ENCODE results near the gene TSPAN4. TPM values are rescaled to one million over a fixed set of nuclear protein-coding genes. Genes with fewer than 3 reads are reported as not detected.

The TSPAN4 gene
- total and polyA plus RNA-seq, 2 of the 13 experiments (the other 11 are each of a cell fraction or from before 2014, with no cell fraction given): 31.7 to 68.3 TPM

DNA sequence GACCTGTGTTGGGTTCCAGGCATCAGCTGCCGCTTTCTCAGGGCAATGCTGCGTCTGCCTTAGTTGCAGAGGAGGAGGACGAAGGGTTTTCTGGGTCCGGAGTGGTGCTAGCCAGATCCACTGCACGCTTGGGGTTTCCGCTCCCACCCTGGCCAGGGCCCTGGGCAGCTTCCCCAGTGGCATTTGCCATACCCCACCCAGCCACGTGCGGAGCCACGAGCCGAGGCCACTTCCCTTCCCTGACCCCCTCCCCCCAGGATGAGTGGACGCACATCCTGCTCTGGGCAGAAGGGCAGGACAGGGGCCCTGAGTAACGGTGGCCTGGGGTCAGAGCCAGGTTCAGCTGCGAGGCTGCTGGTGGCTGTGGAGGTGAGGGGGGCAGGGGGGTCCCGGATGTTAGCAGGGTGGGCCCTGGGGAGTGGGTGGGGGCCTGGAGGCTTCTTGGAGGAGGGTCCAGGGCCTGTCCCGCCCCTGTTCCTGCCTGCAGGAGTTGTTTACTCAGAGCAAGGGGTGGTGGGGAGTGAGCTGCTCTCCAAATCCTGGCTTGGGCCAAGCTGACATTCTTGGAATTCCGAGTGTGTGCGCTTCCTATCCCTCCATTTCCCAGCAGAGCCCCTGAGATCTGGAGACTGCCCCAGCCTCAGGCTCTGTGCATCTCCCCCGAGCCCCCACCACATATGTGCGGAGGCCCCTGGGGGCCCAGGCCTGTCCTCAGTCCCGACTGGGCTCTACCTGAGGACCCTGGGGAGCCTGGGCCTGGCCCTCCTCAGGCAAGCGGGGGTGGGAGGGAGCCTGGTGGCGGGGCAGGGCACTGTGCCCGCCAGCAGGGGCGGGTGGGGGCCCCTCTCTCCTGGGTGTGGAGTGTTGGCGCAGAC is 1.4 kb downstream of the TSPAN4 start (continued):
- TF ChIP-seq, protein P1, sequence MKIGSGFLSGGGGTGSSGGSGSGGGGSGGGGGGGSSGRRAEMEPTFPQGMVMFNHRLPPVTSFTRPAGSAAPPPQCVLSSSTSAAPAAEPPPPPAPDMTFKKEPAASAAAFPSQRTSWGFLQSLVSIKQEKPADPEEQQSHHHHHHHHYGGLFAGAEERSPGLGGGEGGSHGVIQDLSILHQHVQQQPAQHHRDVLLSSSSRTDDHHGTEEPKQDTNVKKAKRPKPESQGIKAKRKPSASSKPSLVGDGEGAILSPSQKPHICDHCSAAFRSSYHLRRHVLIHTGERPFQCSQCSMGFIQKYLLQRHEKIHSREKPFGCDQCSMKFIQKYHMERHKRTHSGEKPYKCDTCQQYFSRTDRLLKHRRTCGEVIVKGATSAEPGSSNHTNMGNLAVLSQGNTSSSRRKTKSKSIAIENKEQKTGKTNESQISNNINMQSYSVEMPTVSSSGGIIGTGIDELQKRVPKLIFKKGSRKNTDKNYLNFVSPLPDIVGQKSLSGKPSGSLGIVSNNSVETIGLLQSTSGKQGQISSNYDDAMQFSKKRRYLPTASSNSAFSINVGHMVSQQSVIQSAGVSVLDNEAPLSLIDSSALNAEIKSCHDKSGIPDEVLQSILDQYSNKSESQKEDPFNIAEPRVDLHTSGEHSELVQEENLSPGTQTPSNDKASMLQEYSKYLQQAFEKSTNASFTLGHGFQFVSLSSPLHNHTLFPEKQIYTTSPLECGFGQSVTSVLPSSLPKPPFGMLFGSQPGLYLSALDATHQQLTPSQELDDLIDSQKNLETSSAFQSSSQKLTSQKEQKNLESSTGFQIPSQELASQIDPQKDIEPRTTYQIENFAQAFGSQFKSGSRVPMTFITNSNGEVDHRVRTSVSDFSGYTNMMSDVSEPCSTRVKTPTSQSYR (CRISPR knock-in tag; IDR thresholded peaks at IDR 0.05; ENCODE audit: borderline replicate concordance): peak; percentile 96
- TF ChIP-seq BORCS8-MEF2B (CRISPR knock-in tag; IDR thresholded peaks at IDR 0.05): peak; percentile 60; the same call in 1 of the 2 replicates
- TF ChIP-seq TGIF2 (CRISPR knock-in tag; IDR thresholded peaks at IDR 0.05): no peak
- peak; percentile 58; the same call in 1 of the 2 replicates for TF ChIP-seq TAF1 (CRISPR knock-in tag; IDR thresholded peaks at IDR 0.05)
- no peak for TF ChIP-seq ZNF136 (CRISPR knock-in tag; IDR thresholded peaks at IDR 0.05; ENCODE audit: low read depth)
- TF ChIP-seq KDM6A (CRISPR knock-in tag; IDR thresholded peaks at IDR 0.05; ENCODE audit: low read depth): peak; percentile 28; the same call in 1 of the 2 replicates
- TF ChIP-seq CC2D1A (CRISPR knock-in tag; IDR thresholded peaks at IDR 0.05): no peak
- 0 out of 2 replicates have a peak, but pooled peaks have one; percentile 46 for TF ChIP-seq KMT2B (CRISPR knock-in tag; IDR thresholded peaks at IDR 0.05)
- no peak for TF ChIP-seq ZNF766 (CRISPR knock-in tag; IDR thresholded peaks at IDR 0.05; ENCODE audit: borderline replicate concordance)
- no peak for TF ChIP-seq ZNF224 (CRISPR knock-in tag; IDR thresholded peaks at IDR 0.05)
- TF ChIP-seq SRSF9 (IDR thresholded peaks at IDR 0.05; ENCODE audit: borderline replicate concordance, insufficient read depth, low read depth, low read length, poor library complexity, severe bottlenecking): no peak
- TF ChIP-seq, protein P2, sequence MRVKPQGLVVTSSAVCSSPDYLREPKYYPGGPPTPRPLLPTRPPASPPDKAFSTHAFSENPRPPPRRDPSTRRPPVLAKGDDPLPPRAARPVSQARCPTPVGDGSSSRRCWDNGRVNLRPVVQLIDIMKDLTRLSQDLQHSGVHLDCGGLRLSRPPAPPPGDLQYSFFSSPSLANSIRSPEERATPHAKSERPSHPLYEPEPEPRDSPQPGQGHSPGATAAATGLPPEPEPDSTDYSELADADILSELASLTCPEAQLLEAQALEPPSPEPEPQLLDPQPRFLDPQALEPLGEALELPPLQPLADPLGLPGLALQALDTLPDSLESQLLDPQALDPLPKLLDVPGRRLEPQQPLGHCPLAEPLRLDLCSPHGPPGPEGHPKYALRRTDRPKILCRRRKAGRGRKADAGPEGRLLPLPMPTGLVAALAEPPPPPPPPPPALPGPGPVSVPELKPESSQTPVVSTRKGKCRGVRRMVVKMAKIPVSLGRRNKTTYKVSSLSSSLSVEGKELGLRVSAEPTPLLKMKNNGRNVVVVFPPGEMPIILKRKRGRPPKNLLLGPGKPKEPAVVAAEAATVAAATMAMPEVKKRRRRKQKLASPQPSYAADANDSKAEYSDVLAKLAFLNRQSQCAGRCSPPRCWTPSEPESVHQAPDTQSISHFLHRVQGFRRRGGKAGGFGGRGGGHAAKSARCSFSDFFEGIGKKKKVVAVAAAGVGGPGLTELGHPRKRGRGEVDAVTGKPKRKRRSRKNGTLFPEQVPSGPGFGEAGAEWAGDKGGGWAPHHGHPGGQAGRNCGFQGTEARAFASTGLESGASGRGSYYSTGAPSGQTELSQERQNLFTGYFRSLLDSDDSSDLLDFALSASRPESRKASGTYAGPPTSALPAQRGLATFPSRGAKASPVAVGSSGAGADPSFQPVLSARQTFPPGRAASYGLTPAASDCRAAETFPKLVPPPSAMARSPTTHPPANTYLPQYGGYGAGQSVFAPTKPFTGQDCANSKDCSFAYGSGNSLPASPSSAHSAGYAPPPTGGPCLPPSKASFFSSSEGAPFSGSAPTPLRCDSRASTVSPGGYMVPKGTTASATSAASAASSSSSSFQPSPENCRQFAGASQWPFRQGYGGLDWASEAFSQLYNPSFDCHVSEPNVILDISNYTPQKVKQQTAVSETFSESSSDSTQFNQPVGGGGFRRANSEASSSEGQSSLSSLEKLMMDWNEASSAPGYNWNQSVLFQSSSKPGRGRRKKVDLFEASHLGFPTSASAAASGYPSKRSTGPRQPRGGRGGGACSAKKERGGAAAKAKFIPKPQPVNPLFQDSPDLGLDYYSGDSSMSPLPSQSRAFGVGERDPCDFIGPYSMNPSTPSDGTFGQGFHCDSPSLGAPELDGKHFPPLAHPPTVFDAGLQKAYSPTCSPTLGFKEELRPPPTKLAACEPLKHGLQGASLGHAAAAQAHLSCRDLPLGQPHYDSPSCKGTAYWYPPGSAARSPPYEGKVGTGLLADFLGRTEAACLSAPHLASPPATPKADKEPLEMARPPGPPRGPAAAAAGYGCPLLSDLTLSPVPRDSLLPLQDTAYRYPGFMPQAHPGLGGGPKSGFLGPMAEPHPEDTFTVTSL (CRISPR knock-in tag; IDR thresholded peaks at IDR 0.05; ENCODE audit: borderline replicate concordance): no peak
- TF ChIP-seq ETS1 (CRISPR knock-in tag; IDR thresholded peaks at IDR 0.05): no peak
- TF ChIP-seq HNF4A (CRISPR knock-in tag; IDR thresholded peaks at IDR 0.05): 0 out of 2 replicates have a peak, but pooled peaks have one; percentile 8
- TF ChIP-seq ELF1 (CRISPR knock-in tag; IDR thresholded peaks at IDR 0.05): peak; percentile 45; the same call in 1 of the 2 replicates
- TF ChIP-seq ZNF691 (CRISPR knock-in tag; IDR thresholded peaks at IDR 0.05; ENCODE audit: borderline replicate concordance, low read depth): peak; percentile 73; the same call in 1 of the 2 replicates
